Measurements from ENCODE around the gene MAL.

MAL gene

GRCh38 chr2:95063086-95063958, 37.8 kb downstream of the MAL start:
- no peak for TF ChIP-seq CTCF (IDR thresholded peaks at IDR 0.05; ENCODE audit: low read depth, low read length, missing control alignments)
- no peak for DNase-seq
- in situ Hi-C loops (cut with HindIII; ENCODE audit: low pct_ligation_motif_present, low sequenced_read_pairs), result no loop called here
- Histone ChIP-seq H3K27ac (no peak overlapping the region), H3K4me3 (ENCODE audit: low read depth, low read length) (no peak overlapping the region), H3K36me3 (replicated peaks) (no peaks in the 10 kb centered on the region), H3K27me3 (replicated peaks) (no peaks in the 10 kb centered on the region)

GRCh38 chr2:95068256-95068655, 42.7 kb downstream of the MAL start:
- DNase-seq, result no peak

GRCh38 chr2:95069465-95069864, 44.0 kb downstream of the MAL start:
- in situ Hi-C loops (cut with HindIII; ENCODE audit: low pct_ligation_motif_present, low sequenced_read_pairs), result no loop called here
- no peak overlapping the region for H3K27ac ChIP-seq
- H3K4me3 ChIP-seq (ENCODE audit: low read depth, low read length), result no peak overlapping the region
- no peaks in the 10 kb centered on the region for H3K36me3 ChIP-seq (replicated peaks)
- H3K27me3 ChIP-seq (replicated peaks), result peaks cover 2% of the 10 kb centered on the region
- no peak for TF ChIP-seq CTCF (IDR thresholded peaks at IDR 0.05; ENCODE audit: low read depth, low read length, missing control alignments)
- no peak for DNase-seq

More at GRCh38 chr2:95068256-95068655, 42.7 kb downstream of the MAL start:
- Histone ChIP-seq H3K4me3 (ENCODE audit: low read depth, low read length) (no peak overlapping the region), H3K36me3 (replicated peaks) (no peaks in the 10 kb centered on the region), H3K27ac (no peak overlapping the region), H3K27me3 (replicated peaks) (no peaks in the 10 kb centered on the region)
- TF ChIP-seq CTCF (IDR thresholded peaks at IDR 0.05; ENCODE audit: low read depth, low read length, missing control alignments), result no peak
- in situ Hi-C loops (cut with HindIII; ENCODE audit: low pct_ligation_motif_present, low sequenced_read_pairs), result no loop called here

- TF ChIP-seq CTCF (IDR thresholded peaks at IDR 0.05; ENCODE audit: low read depth, low read length, missing control alignments), result no peak
- in situ Hi-C loops (cut with HindIII; ENCODE audit: low pct_ligation_motif_present, low sequenced_read_pairs), result no loop called here
- no peak for DNase-seq
- no peaks in the 10 kb centered on the region for H3K36me3 ChIP-seq (replicated peaks)
- H3K4me3 ChIP-seq (ENCODE audit: low read depth, low read length), result no peak overlapping the region
- H3K27me3 ChIP-seq (replicated peaks), result peaks cover 5% of the 10 kb centered on the region
- no peak overlapping the region for H3K27ac ChIP-seq
These were observed 46.3 kb downstream of the MAL start for GRCh38 chr2:95071856-95072255.

- no peak for TF ChIP-seq CTCF (IDR thresholded peaks at IDR 0.05; ENCODE audit: low read depth, low read length, missing control alignments)
- H3K27me3 ChIP-seq (replicated peaks), result peaks cover 11% of the 10 kb centered on the region
- in situ Hi-C loops (cut with HindIII; ENCODE audit: low pct_ligation_motif_present, low sequenced_read_pairs), result no loop called here
- no peaks in the 10 kb centered on the region for H3K36me3 ChIP-seq (replicated peaks)
- no peak overlapping the region for H3K4me3 ChIP-seq (ENCODE audit: low read depth, low read length)
- H3K27ac ChIP-seq, result no peak overlapping the region
- DNase-seq, result no peak
These were observed 46.9 kb downstream of the MAL start for GRCh38 chr2:95072424-95072823.
